COLO668 (cell line): ENCODE measurements around the gene ZNF670.
"Not testable (repeated sequence)": the region's sequence is repeated elsewhere in the genome, so short reads cannot be mapped to it uniquely, and the experiment has no call there.

Experiments used
- DNase-seq: peaks from one replicate; lab custom pipeline; 2025; ENCODE audit not compliant: unreplicated experiment; lab: John Stamatoyannopoulos, UW

Gene ZNF670

GRCh38 chr1:247047260-247047659, 31.4 kb downstream of the ZNF670 start:
- DNase-seq = no peak

GRCh38 chr1:247043406-247043805, 35.2 kb downstream of the ZNF670 start:
- no peak for DNase-seq

- no peak for DNase-seq
These were observed 40.9 kb downstream of the ZNF670 start for GRCh38 chr1:247037511-247038320.

- not testable (repeated sequence) for DNase-seq
These were observed 46.3 kb downstream of the ZNF670 start for GRCh38 chr1:247032306-247032705.
